ENCODE data around the gene SGMS1. TPM values are rescaled to one million over a fixed set of nuclear protein-coding genes. Genes with fewer than 3 reads are reported as not detected.

Gene SGMS1
- total RNA-seq, 3 donors from 2014 or later, result 10.6 to 16.5 (median 14.1) TPM

DNA sequence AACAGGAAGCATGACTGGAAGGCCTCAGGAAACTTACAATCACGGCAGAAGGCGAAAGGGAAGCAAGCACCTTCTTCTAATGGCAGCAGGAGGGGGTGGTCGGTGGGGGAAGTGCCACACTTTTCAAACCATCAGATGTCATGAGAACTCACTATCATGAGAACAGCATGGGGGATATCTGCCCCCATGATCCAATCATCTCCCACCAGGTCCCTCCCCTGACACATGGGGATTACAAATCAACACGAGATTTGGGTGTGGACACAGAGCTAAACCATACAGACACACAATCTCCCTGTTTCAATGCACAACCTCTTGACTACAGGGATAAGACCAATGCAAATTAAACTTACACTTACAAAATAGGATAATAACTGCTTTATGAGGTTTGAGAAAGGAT lies 97.6 kb downstream of the SGMS1 start:
- Mint-ChIP-seq H3K36me3 (ENCODE audit: insufficient read depth) (peaks cover 11% of the 10 kb centered on the region), H3K4me1 (ENCODE audit: low read depth) (peaks cover 49% of the 10 kb centered on the region), H3K27me3 (ENCODE audit: low read depth) (no peaks in the 10 kb centered on the region), H3K9me3 (no peaks in the 10 kb centered on the region), H3K4me3 (no peak overlapping the region)
- DNase-seq (no peak), ATAC-seq (no peak)

DNA sequence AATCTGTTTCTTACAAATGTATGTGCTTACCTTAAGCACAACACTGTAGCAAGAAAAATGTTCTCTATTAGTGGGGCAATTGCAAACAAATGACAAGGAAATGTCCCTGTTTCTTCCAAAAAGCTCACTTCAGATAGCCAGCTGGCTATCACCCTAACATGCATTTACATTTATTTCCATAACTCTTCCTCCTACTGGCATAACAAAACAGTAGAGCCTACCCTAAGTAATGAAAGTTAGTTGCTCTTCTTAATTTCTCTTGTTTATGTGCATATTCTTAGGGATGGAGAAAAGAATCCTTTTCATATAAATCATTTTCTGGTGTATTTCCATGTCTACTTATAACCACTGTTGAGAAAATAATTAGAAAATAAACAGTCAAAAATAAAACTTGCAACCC lies 100.4 kb downstream of the SGMS1 start:
- peaks cover 41% of the 10 kb centered on the region for H3K4me1 Mint-ChIP-seq (ENCODE audit: low read depth)
- DNase-seq (no peak), ATAC-seq (no peak)
- H3K9me3 Mint-ChIP-seq, result no peaks in the 10 kb centered on the region
- H3K27me3 Mint-ChIP-seq (ENCODE audit: low read depth), result no peaks in the 10 kb centered on the region
- no peak overlapping the region for H3K4me3 Mint-ChIP-seq
- peaks cover 20% of the 10 kb centered on the region for H3K36me3 Mint-ChIP-seq (ENCODE audit: insufficient read depth)

DNA sequence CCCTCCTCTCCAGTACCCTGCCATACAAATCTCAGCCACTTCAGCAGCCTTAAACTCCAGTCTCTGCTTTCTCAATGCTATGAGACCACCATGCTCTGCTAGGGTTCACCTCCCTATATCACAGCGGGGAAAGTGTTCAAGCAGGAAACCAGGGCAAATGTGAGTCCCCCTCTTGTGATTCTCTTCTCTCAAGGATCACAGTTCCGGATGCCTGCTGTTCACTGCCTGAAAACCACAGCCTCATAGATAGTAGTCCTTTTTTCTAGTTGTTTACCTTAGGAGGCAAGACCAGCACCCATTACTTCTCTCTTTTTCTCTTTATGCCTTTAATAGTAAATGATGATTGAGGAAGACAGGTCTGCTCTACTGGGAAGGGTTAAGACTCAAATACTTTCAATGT lies 100.8 kb downstream of the SGMS1 start:
- Mint-ChIP-seq H3K36me3 (ENCODE audit: insufficient read depth) (peaks cover 21% of the 10 kb centered on the region), H3K4me1 (ENCODE audit: low read depth) (peaks cover 38% of the 10 kb centered on the region), H3K4me3 (peak overlapping the region; percentile 1), H3K9me3 (no peaks in the 10 kb centered on the region), H3K27me3 (ENCODE audit: low read depth) (no peaks in the 10 kb centered on the region)
- ATAC-seq (no peak), DNase-seq (no peak)

DNA sequence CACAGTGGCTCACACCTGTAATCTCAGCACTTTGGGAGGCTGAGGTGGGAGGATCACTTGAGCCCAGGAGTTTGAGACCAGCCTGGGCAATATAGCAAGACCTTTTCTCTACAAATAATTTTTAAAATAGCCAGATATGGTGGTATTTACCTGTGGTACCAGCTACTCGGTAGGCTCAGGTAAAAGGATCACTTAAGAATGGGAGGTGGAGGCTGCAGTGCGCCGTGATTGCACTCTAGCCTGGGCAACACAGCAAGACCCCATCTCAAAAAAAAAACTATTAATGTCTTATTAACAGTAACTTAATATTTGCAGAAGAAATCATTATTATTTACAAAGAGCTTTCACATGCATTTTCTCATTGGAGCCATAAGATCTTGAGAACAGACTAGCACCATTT lies 103.6 kb downstream of the SGMS1 start:
- no peak for DNase-seq
- no peaks in the 10 kb centered on the region for H3K27me3 Mint-ChIP-seq (ENCODE audit: low read depth)
- H3K36me3 Mint-ChIP-seq (ENCODE audit: insufficient read depth), result peaks cover 36% of the 10 kb centered on the region
- ATAC-seq, result no peak
- no peaks in the 10 kb centered on the region for H3K9me3 Mint-ChIP-seq
- H3K4me1 Mint-ChIP-seq (ENCODE audit: low read depth), result peaks cover 35% of the 10 kb centered on the region
- no peak overlapping the region for H3K4me3 Mint-ChIP-seq

DNA sequence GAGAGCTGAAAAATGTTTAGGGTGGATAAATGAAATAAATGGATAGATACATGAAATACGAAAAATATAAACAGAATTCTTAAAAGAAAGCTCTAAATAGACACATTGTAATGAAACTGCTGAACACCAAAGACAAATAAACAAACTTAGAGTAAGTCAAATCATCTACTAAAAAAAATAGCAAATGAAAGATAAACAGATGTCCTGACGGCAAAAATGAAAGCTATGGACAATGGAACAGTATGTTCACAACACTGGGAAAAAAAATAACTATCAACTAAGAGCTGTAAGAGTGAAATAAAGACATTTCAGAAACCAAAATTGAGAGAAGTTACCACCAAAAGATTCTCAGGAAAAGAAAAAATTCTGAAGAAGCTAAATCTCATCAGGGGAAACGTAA lies 106.1 kb downstream of the SGMS1 start:
- Mint-ChIP-seq H3K4me1 (ENCODE audit: low read depth) (peaks cover 35% of the 10 kb centered on the region), H3K4me3 (no peak overlapping the region), H3K27me3 (ENCODE audit: low read depth) (no peaks in the 10 kb centered on the region), H3K36me3 (ENCODE audit: insufficient read depth) (peaks cover 29% of the 10 kb centered on the region), H3K9me3 (no peaks in the 10 kb centered on the region)
- ATAC-seq, result no peak
- no peak for DNase-seq

DNA sequence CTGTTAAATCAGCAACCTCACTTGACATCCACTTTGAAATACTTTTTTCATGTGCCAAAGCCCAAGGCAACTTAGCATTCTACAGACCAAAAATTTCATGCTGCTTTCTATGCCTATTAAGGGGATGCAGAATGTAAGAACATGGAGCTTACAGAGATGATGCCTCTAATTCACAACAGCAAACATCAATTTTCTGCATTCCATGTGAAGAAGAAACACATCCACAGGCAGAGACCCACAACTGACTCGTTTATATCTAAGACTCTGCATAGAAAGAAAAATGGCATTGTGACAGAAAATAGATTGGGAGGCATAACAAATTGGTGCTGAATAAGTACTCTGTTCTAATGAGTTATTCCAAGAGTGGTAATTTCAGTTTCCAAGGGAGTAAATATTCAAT lies 107.6 kb downstream of the SGMS1 start:
- H3K9me3 Mint-ChIP-seq, result no peaks in the 10 kb centered on the region
- peaks cover 46% of the 10 kb centered on the region for H3K4me1 Mint-ChIP-seq (ENCODE audit: low read depth)

DNA sequence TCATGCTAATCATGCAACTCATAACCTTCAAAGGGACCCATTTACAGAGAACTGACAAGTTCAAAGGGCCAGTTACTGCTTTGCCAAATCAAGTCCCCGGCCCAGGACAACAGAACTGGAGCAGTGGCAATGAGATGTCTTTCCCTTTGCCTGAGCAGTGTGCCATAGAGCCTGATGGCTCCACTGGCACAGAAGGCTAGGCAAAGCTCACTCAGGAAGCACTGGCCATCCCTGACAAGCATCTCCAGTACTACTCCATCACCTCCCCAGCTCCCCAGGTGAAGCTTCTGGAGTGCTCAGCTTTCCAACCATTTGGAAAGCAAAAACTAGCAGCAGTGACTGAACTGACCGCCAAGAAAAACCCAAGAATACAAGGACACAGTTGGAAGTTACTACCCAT lies 108.3 kb downstream of the SGMS1 start:
- Mint-ChIP-seq H3K36me3 (ENCODE audit: insufficient read depth) (peaks cover 33% of the 10 kb centered on the region), H3K4me3 (no peak overlapping the region), H3K9me3 (no peaks in the 10 kb centered on the region), H3K4me1 (ENCODE audit: low read depth) (peaks cover 53% of the 10 kb centered on the region), H3K27me3 (ENCODE audit: low read depth) (no peaks in the 10 kb centered on the region)
- DNase-seq, result no peak
- ATAC-seq, result no peak

More for the DNA sequence above, 107.6 kb downstream of the SGMS1 start:
- peaks cover 33% of the 10 kb centered on the region for H3K36me3 Mint-ChIP-seq (ENCODE audit: insufficient read depth)
- H3K4me3 Mint-ChIP-seq, result no peak overlapping the region
- DNase-seq (no peak), ATAC-seq (no peak)
- H3K27me3 Mint-ChIP-seq (ENCODE audit: low read depth), result no peaks in the 10 kb centered on the region

DNA sequence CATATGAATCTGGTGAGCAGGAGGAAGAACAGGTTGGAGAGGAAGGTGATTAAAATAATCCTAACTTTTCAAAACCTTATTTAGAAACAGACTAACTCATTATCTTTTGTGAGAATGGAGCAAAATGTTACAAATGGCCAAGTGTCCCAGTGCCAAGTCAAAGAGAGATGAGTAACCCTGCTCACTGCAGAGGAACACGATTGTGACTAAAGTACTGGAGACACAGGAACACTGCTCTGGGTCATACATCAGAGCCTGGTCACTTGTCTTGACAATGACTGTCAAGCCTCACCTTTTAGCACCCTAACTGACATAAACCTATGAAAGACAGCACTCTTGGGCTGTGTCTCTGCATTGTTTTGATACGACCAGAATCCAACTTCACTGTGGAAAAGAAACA lies 108.8 kb downstream of the SGMS1 start:
- DNase-seq (no peak), ATAC-seq (no peak)
- Mint-ChIP-seq H3K9me3 (no peaks in the 10 kb centered on the region), H3K4me3 (no peak overlapping the region), H3K36me3 (ENCODE audit: insufficient read depth) (peaks cover 33% of the 10 kb centered on the region), H3K4me1 (ENCODE audit: low read depth) (peaks cover 55% of the 10 kb centered on the region), H3K27me3 (ENCODE audit: low read depth) (no peaks in the 10 kb centered on the region)

DNA sequence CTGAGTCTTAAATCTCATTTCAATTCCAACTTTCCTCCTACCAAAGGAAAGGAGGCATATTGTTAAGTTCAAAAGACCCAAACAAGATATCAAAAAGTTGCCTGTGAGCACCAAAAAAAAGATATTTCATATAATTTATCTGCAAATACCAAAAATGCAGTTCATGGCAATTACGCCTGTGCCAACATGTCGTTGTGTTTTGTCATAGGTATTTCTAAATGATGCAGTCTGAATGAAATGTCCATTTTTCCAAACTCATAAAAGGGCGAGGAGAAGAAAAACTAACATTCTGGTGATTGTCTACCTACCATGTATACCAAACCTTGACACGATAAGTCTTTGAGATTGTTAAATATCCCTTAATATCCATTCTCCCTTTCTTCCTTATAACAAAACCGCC lies 109.8 kb downstream of the SGMS1 start:
- Mint-ChIP-seq H3K36me3 (ENCODE audit: insufficient read depth) (peaks cover 33% of the 10 kb centered on the region), H3K4me1 (ENCODE audit: low read depth) (peaks cover 65% of the 10 kb centered on the region), H3K4me3 (no peak overlapping the region), H3K9me3 (no peaks in the 10 kb centered on the region), H3K27me3 (ENCODE audit: low read depth) (no peaks in the 10 kb centered on the region)
- DNase-seq (no peak), ATAC-seq (no peak)

DNA sequence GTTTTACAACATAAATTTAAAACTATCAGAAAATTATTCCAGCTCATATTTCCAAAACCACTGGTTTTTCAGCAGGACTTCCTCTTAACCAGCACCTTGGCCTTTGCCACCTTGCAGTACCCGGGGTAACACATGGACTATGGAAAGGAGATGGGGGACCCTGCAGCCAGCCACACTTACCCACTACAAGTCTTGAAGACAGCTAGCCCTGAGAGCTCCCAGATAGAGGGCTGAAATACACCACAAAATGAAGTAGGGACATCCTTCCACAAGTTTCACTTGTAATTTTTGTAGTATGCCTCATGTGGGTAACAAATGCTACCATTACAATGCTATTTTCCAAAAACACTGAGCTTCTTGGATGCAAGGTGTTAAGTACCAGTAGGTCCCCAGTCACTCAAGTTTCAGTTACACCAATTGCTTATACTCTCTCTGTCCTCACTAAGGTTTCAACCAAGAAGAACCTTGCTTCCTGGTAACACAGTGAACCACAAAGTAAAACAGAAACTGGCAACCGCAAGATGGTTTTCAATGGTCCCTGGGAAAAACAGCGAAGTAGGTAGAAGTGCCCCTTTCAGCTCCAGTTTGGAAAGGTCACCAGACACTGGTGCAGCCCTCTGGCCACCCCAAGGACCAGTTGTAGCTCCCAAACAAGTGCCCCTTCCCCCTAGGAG lies 110.9 kb downstream of the SGMS1 start:
- peak overlapping the region; percentile 31 for H3K4me3 Mint-ChIP-seq
- H3K36me3 Mint-ChIP-seq (ENCODE audit: insufficient read depth), result peaks cover 27% of the 10 kb centered on the region

DNA sequence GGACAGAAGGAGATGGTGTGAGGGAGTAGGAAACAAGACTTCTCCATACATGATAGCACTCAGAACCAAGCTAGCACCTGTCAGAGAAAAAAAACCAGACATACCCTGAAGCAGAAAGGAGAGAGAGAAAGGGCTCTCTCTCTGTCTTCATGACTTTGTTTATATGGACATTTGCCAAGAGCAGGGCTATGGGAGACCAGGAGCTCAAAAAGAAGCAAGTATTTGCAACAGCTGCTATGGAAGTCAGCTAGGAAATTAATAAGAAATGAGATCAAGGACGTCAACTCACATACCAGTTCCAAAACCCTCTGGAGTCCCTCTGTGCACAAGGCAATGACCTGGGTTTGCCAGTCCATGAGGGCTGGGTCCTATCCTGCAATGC lies 111.6 kb downstream of the SGMS1 start:
- peaks cover 74% of the 10 kb centered on the region for H3K4me1 Mint-ChIP-seq (ENCODE audit: low read depth)
- peak overlapping the region; percentile 2 for H3K4me3 Mint-ChIP-seq
- no peaks in the 10 kb centered on the region for H3K9me3 Mint-ChIP-seq

More for the DNA sequence above, 110.9 kb downstream of the SGMS1 start:
- ATAC-seq, result peak; percentile 33 to 58
- Mint-ChIP-seq H3K4me1 (ENCODE audit: low read depth) (peaks cover 72% of the 10 kb centered on the region), H3K9me3 (no peaks in the 10 kb centered on the region), H3K27me3 (ENCODE audit: low read depth) (no peaks in the 10 kb centered on the region)
- no peak for DNase-seq

DNA sequence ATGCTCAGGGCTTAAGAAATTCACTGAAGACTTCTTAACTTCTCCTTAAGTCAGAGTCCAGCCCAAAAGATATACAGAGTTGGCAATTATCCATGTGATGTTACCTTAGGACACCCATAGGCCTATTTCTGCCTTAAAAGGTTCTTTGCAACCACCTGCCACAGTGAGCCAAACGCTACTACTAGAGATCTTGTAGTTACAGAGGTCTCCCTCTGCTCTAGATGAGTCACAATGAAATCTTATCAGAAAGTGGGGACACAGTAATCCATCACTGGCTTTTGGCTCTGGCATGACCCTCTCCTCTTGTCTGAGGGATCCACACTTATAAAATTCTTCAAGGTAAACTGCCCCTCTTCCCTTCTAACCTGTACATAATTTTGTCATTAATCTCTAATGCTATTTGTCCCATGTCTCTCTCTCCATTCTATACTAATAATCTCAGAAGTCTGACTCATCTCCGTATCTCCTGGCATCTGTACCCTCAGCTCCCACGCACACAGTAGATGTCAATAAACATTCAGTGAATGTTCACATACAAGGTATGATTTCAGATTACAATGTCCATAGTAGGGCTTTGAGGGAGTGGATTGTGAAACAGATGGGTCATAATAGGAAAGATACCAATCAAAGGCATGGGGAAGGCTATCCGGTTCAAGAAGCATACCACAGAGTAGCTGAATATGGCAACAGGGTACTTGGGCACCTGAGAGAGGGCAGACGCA lies 112.1 kb downstream of the SGMS1 start:
- DNase-seq, result no peak
- ATAC-seq, result peak; percentile 41 to 55

More for the DNA sequence above, 111.6 kb downstream of the SGMS1 start:
- H3K27me3 Mint-ChIP-seq (ENCODE audit: low read depth), result no peaks in the 10 kb centered on the region
- DNase-seq (no peak), ATAC-seq (no peak)
- peaks cover 20% of the 10 kb centered on the region for H3K36me3 Mint-ChIP-seq (ENCODE audit: insufficient read depth)

DNA sequence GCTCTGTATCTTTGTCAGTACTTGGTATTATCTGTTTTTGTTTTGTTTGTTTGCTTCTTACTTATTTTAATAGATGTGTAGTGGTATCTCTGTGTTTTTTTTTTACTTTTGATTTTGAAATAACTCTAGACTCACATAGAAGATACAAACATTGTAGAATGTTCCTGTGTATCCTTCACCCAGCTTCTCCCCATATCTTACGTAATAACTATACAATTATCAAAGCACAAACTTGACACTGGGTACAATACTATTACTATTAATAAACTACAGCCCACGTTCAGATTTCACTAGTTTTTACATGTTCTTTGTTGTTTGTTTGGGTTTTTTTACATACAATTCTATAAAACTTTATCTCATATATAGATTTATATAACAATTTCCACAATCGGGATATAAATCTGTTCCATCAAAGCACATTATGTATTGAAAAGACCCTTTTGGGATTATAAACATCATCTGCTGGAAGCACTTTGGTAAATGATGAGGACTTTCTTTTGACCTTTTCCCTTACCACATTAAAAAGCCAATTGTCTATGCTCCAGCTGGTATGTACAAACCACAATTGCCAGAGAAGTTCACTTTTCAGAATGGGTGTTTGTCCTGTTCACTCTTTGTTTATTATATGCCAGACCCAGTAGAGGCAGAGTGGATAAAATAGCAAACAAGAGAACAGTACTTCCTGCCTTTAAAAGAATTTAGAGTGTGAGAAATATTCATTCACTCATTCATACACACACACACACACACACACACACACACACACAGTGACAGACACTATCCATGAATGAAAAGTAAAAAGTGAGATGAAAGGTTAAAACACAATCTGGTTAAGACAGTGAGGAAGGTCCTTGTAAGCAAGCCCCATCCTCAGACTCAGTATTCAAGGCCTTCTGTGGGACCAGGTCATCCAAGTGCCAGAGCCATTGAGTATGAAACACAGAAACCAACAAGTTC lies 113.0 kb downstream of the SGMS1 start:
- no peaks in the 10 kb centered on the region for H3K27me3 Mint-ChIP-seq (ENCODE audit: low read depth)
- H3K4me3 Mint-ChIP-seq, result no peak overlapping the region
- H3K36me3 Mint-ChIP-seq (ENCODE audit: insufficient read depth), result peaks cover 15% of the 10 kb centered on the region
- H3K9me3 Mint-ChIP-seq, result no peaks in the 10 kb centered on the region
- peaks cover 81% of the 10 kb centered on the region for H3K4me1 Mint-ChIP-seq (ENCODE audit: low read depth)
- DNase-seq (no peak), ATAC-seq (no peak)

More for the DNA sequence above, 112.1 kb downstream of the SGMS1 start:
- Mint-ChIP-seq H3K36me3 (ENCODE audit: insufficient read depth) (peaks cover 18% of the 10 kb centered on the region), H3K4me3 (peak overlapping the region; percentile 2), H3K4me1 (ENCODE audit: low read depth) (peaks cover 78% of the 10 kb centered on the region), H3K27me3 (ENCODE audit: low read depth) (no peaks in the 10 kb centered on the region), H3K9me3 (no peaks in the 10 kb centered on the region)

DNA sequence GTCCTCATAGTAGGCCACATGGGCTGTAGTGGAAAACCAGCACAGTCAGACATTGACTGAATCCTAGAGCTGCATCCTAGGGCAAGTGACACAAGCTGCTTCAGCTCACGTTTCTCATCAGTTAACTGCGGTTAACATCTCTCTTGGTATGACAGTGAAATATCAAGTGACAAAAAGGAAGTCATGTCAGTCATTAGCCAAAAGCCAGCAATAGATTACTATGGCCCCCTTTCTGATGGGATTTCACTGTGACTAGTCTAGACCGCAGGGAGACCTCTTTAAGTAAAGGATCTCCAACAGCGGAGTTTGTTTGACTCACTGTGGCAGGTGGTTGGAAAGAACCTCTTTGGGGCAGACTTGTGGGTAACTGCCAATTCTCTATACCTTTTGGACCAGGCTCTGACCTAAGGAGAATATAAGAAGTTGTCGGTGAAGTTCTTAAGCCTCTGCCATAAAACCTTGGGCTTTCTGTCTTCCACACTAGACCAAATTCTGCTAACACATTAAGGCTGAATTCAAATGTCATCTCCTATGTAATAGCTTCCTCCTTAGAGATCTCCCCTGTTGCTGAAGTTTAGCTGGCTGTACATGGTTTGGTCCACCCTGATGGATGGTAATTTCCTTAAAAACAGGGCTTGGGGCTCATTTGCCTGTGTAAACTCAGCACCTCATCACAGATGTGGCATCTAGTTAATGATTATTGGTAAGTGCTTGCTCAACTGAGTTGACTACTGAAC lies 115.3 kb downstream of the SGMS1 start:
- peaks cover 15% of the 10 kb centered on the region for H3K36me3 Mint-ChIP-seq (ENCODE audit: insufficient read depth)
- no peaks in the 10 kb centered on the region for H3K9me3 Mint-ChIP-seq
- DNase-seq, result peak; percentile 12
- ATAC-seq, result peak; percentile 73 to 75
- H3K4me3 Mint-ChIP-seq, result no peak overlapping the region
- no peaks in the 10 kb centered on the region for H3K27me3 Mint-ChIP-seq (ENCODE audit: low read depth)
- peaks cover 82% of the 10 kb centered on the region for H3K4me1 Mint-ChIP-seq (ENCODE audit: low read depth)

Data from activated T-cell treated with anti-CD3 and anti-CD28 coated beads, Interleukin-2, amount 50 U/mL, for 4 hours (primary cell).